ENCODE data around the gene RNF10.

The RNF10 gene

DNA sequence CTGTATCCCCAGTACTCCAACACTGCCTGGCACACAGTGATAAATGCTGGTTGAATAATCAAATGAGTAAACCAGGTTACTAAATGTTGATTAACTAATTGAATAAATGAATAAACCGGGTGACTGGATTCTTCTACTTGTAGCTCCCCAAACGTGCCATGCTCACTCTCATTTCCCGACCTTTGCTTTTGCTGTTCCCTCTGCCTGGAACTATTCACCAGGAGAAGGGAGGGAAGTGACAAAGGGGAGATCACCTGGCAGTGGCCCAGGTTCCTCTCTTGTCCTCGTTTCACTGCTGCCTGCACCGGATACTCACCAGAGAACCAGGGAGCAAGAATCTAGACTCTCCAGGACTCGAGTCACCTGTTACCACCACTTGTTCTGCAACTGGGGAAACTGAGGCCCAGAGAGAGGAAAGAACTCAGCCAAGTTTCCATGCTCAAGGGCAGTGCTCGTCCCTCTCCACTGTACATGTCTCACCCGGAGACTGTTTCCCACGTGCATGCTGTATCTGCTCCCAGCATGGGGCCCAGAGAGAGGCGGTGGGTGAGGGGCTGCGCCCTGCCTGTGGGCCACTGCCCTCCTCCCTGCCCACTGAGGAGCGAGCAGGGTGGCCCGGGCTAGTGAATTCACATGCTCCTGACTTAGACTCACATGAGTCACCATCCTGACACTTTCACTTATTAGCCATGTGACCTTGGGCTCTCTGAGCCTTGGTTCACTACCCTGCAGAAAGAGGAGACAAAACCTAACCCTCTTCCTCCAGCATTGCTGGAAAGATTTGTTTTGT is 64.7 kb downstream of the RNF10 start:
- no peak for TF ChIP-seq SIN3A (IDR thresholded peaks at IDR 0.05; ENCODE audit: borderline replicate concordance, insufficient read depth, low read length)
- TF ChIP-seq FOXP2 (optimal IDR thresholded peaks at IDR 0.05; ENCODE audit: borderline replicate concordance, extremely low read depth, extremely low read length, insufficient read depth), result no peak

DNA sequence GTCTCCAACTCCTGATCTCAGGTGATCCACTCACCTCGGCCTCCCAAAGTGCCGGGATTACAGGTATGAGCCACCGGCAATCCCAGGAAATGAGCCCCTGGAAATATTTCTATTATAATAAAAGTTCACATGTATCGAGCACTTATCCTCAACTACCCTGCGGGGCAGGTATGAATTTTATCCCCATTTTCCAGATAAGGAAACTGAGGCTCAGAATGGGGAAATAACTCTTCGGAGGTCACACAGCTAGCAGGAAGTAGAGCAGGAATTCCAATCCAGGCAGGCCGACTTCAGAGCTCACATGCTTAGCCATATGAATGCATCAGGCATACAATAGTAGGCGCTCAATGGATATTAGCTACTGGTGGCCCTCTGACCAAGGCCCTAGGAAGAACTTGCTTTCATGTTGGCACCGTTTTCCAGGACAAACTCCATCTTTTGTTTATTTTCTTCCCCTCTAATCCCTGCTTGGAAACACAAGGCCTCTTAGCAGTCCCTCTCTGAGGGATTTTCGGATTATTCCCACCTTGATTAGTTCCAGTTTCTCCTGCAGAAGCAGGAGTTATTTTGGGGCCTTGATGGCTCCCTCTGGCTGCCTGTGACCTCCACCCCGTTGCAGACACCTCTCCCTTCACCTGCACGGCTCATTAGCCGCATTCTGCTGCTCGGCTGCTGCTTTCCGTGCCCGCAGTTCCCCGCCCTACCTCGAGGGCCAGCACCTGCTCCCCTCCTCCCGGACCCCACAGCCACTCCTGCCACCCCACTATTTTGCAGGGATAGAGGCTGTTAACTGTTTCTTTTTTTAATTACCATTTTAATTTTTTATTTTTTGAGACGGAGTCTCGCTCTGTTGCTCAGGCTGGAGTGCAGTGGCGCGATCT is 65.8 kb downstream of the RNF10 start:
- TF ChIP-seq POLR2AphosphoS5 (IDR thresholded peaks at IDR 0.05; ENCODE audit: low read depth, low read length), result no peak
- TF ChIP-seq TAF1 (IDR thresholded peaks at IDR 0.05; ENCODE audit: borderline replicate concordance, insufficient read depth, low read length), result no peak
- TF ChIP-seq FOXP2 (optimal IDR thresholded peaks at IDR 0.05; ENCODE audit: borderline replicate concordance, extremely low read depth, extremely low read length, insufficient read depth), result no peak
- TF ChIP-seq SIN3A (IDR thresholded peaks at IDR 0.05; ENCODE audit: borderline replicate concordance, insufficient read depth, low read length), result no peak
- TF ChIP-seq REST (IDR thresholded peaks at IDR 0.05; ENCODE audit: insufficient read depth in 1 of 2, low read depth in 2 of 2, low read length in 2 of 2), result no peak

GRCh38 chr12:120610560-120610959 is 76.4 kb downstream of the RNF10 start:
- TF ChIP-seq FOXP2 (optimal IDR thresholded peaks at IDR 0.05; ENCODE audit: borderline replicate concordance, extremely low read depth, extremely low read length, insufficient read depth), result no peak
- no peak for TF ChIP-seq TAF1 (IDR thresholded peaks at IDR 0.05; ENCODE audit: borderline replicate concordance, insufficient read depth, low read length)
- TF ChIP-seq SIN3A (IDR thresholded peaks at IDR 0.05; ENCODE audit: borderline replicate concordance, insufficient read depth, low read length), result no peak
- TF ChIP-seq REST (IDR thresholded peaks at IDR 0.05; ENCODE audit: insufficient read depth in 1 of 2, low read depth in 2 of 2, low read length in 2 of 2), result no peak
- no peak for TF ChIP-seq POLR2AphosphoS5 (IDR thresholded peaks at IDR 0.05; ENCODE audit: low read depth, low read length)

GRCh38 chr12:120614848-120615247 is 80.7 kb downstream of the RNF10 start:
- no peak for TF ChIP-seq TAF1 (IDR thresholded peaks at IDR 0.05; ENCODE audit: borderline replicate concordance, insufficient read depth, low read length)
- TF ChIP-seq POLR2AphosphoS5 (IDR thresholded peaks at IDR 0.05; ENCODE audit: low read depth, low read length), result no peak
- no peak for TF ChIP-seq FOXP2 (optimal IDR thresholded peaks at IDR 0.05; ENCODE audit: borderline replicate concordance, extremely low read depth, extremely low read length, insufficient read depth)
- TF ChIP-seq SIN3A (IDR thresholded peaks at IDR 0.05; ENCODE audit: borderline replicate concordance, insufficient read depth, low read length), result no peak
- TF ChIP-seq REST (IDR thresholded peaks at IDR 0.05; ENCODE audit: insufficient read depth in 1 of 2, low read depth in 2 of 2, low read length in 2 of 2), result no peak

DNA sequence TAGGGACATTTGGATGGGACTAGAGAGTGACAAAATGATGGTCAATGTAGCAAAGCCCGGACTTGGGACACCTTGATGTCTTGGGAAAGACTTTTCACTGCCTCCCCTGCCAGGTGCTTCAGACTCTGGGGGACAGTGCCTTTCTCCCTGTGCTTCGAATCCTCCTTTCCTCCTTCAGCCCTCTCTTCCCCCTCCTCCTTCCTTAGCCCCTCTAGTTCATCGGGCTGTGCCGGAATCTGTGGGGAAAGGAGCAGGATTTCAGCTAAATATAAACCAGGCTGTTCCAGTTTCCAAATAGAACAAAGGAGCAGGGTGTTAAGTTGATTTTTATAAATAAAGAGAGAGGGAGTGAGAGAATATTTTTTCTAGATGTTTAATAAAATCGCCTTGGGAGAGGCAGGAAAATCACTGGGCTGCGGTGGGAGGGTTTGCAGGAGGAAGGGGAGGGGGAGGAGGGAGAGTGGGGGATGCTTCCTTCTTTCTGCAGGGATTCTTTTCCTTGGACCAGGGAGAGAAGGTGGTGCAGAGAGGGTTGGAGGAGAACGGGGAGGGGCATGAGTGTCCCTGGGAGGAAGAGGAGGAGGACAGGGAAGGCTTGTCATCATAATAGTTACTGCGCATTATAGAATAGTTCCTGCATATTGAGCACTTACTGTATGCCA is 84.9 kb downstream of the RNF10 start:
- TF ChIP-seq TAF1 (IDR thresholded peaks at IDR 0.05; ENCODE audit: borderline replicate concordance, insufficient read depth, low read length) (no peak), REST (IDR thresholded peaks at IDR 0.05; ENCODE audit: insufficient read depth in 1 of 2, low read depth in 2 of 2, low read length in 2 of 2) (no peak), FOXP2 (optimal IDR thresholded peaks at IDR 0.05; ENCODE audit: borderline replicate concordance, extremely low read depth, extremely low read length, insufficient read depth) (no peak), SIN3A (IDR thresholded peaks at IDR 0.05; ENCODE audit: borderline replicate concordance, insufficient read depth, low read length) (no peak), POLR2AphosphoS5 (IDR thresholded peaks at IDR 0.05; ENCODE audit: low read depth, low read length) (no peak)
